GM12865 (cell line): ENCODE measurements around the gene SOS2.

ENCODE experiments used
- DNase-seq: peaks from one replicate; pipeline ENCODE4 v3.0.0; 2010; ENCODE audit warnings: low read depth
- H3K4me3 ChIP-seq: 2 replicates; pipeline ENCODE4 v1.5.1; 2011; ENCODE audit warnings: mild to moderate bottlenecking, low read depth, low read length, control low read depth
- TF ChIP-seq, protein P1 (sequence below): IDR thresholded peaks from 2 replicates; pipeline ENCODE4 v1.5.1; 2011; ENCODE audit warnings: low read length, control low read depth, low read depth, inconsistent platforms; ENCODE audit not compliant: insufficient read depth; ENCODE audit errors: missing control alignments

SOS2 gene

DNA sequence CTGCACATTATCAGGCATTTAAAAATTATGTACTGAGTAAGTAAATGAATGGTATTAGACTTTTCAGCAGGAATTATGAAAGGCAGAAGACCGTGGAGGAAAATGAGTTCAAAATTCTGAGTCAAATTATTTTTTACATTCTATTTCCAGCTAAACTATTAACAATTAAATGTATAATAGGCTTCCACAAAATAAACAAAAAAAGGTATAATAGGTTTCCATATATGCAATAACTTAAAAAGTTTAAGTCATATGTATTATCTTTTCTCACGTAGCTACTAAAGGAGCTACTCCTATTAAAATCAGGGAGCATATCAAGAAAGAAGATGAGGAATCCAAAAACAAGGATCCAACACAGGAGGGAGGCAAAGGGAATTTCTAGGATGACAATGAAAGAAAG is 103.6 kb downstream of the SOS2 start:
- TF ChIP-seq, protein P1, sequence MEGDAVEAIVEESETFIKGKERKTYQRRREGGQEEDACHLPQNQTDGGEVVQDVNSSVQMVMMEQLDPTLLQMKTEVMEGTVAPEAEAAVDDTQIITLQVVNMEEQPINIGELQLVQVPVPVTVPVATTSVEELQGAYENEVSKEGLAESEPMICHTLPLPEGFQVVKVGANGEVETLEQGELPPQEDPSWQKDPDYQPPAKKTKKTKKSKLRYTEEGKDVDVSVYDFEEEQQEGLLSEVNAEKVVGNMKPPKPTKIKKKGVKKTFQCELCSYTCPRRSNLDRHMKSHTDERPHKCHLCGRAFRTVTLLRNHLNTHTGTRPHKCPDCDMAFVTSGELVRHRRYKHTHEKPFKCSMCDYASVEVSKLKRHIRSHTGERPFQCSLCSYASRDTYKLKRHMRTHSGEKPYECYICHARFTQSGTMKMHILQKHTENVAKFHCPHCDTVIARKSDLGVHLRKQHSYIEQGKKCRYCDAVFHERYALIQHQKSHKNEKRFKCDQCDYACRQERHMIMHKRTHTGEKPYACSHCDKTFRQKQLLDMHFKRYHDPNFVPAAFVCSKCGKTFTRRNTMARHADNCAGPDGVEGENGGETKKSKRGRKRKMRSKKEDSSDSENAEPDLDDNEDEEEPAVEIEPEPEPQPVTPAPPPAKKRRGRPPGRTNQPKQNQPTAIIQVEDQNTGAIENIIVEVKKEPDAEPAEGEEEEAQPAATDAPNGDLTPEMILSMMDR = no peak
- no peak for DNase-seq
- H3K4me3 ChIP-seq = no peak overlapping the region

DNA sequence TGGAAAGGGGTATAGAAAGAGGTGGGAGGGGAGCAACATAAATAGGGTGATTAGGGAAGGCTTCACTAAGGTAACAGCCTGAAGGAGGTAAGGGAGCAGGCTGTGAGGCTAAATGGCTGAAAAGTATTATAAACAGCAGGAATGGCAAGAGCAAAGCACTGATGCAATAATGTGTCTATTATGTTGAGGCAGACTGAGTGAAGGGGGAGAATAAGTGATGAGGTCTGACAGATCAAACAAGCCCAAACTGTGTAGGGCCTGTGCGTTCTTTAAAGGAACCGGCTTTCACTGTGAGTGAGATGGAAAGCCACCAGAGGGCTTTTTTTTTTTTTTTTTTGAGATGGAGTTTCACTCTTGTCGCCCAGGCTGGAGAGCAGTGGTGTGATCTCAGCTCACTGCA is 108.3 kb downstream of the SOS2 start:
- no peak for DNase-seq
- TF ChIP-seq, protein P1 = no peak
- no peak overlapping the region for H3K4me3 ChIP-seq

DNA sequence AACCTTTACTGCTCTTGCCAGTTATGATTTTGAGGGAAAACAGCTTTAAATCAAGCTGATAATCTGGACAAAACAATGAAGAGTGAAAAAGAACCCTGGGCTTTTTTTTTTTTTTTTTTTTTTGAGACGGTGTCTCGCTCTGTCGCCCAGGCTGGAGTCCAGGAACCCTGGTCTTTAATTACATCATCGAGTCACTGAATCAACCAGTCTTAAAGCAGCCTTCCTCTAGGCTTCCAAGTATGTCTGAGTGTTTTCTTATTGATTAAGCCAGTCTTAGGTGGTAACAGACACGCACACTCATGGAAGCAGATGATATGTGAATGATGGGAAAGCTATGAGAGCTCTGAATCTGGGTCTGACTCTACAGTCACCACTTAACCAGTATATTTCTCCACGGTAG is 109.1 kb downstream of the SOS2 start:
- TF ChIP-seq, protein P1 = no peak
- DNase-seq = no peak
- H3K4me3 ChIP-seq = no peak overlapping the region

GRCh38 chr14:50121486-50121885 is 109.9 kb downstream of the SOS2 start:
- H3K4me3 ChIP-seq = no peak overlapping the region
- TF ChIP-seq, protein P1 = no peak
- no peak for DNase-seq

- no peak for DNase-seq
- no peak overlapping the region for H3K4me3 ChIP-seq
- TF ChIP-seq, protein P1 = no peak
Observed at GRCh38 chr14:50117456-50117855, 113.9 kb downstream of the SOS2 start.

DNA sequence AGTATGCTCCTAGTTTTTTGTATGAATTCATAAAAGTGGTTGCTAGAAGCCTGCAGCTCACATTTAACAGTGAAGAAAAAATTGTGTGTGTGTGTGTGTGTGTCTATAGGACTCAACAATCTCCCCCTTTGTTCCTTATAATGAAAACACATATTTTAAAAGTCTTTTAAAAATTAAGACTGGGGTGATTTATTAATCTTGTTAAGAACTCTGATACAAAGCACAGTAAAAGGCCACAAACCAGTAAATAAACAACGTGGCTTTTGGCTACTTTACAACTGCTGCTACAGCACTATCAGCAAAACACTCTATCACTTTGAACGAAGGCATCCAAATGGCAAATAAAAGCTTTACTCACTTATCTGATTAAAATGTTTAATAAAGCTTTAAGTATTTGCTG is 114.4 kb downstream of the SOS2 start:
- TF ChIP-seq, protein P1 = no peak
- peak overlapping the region; percentile 96 for H3K4me3 ChIP-seq
- DNase-seq = no peak

DNA sequence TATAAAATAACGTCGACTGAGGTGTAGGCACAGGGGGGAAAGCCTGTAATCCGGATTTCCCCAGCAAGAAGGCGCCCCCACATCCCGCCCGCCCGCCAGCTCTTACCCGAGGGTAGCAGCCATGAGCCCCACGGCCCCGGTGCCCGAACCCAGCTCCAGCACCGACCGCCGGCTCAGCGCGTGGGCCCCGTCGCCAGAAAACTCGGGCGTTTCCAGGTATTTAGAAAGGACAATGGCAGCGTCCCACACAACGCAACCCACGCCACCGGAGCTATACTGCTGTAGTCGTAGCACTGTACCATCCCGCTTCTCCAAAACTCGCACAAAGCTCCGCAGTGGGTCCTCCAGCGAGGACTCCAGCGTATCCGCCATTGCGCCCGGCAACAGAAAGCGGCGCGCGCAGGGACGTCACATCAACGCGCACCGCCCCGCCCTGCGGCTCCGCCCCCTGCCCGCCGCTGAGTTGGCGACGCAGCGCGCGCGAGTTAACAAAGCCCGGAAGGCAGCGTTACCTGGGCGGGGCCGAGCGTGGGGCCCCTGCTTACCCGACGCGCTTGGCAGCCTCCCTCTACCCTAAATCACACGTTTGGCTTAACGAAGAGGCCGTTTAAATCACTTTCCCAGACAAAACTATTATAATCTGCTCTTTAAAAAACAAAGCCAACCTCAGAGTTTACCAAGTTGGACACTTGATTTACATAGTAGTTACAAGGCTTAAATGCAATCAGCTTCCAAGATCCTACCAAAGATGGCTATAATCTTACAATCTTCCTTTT is 115.0 kb downstream of the SOS2 start, which contains the start of gene VCPKMT:
Gene VCPKMT (minus strand): TSS at position 392 of the 776 bp plus-strand sequence. CDS start 20 bp downstream, at position 372.
- DNase-seq = peak; percentile 96
- H3K4me3 ChIP-seq = peak within 1 kb of the TSS; percentile 96
- TF ChIP-seq, protein P1 = no peak
